Stimulated activated CD4-positive, alpha-beta T cell treated with anti-CD3 and anti-CD28 coated beads, Interleukin-2, amount 100 ng/mL, for 48 hours (primary cell): ENCODE measurements around the gene BPGM.
"Not testable (repeated sequence)": the region's sequence is repeated elsewhere in the genome, so short reads cannot be mapped to it uniquely, and the experiment has no call there.

Experiments
- DNase-seq, 2 donors: peaks; one replicate each; pipeline ENCODE4 v3.0.0-alpha.2; 2020

BPGM gene

GRCh38 chr7:134669388-134669787 is 22.7 kb downstream of the BPGM start:
- DNase-seq, result no peak

- DNase-seq, result peak; percentile 50 to 59
Observed at GRCh38 chr7:134669845-134670373, 23.3 kb downstream of the BPGM start.

GRCh38 chr7:134671609-134672008 is 25.0 kb downstream of the BPGM start:
- DNase-seq, result no peak

- DNase-seq, result no peak
Observed at GRCh38 chr7:134674424-134674823, 27.8 kb downstream of the BPGM start.

- DNase-seq, result no peak
Observed at GRCh38 chr7:134676743-134677142, 30.1 kb downstream of the BPGM start.

- DNase-seq, result no peak
Observed at GRCh38 chr7:134678115-134678514, 31.5 kb downstream of the BPGM start.

GRCh38 chr7:134679006-134679405 is 32.4 kb downstream of the BPGM start:
- no peak for DNase-seq

GRCh38 chr7:134684165-134684564 is 37.5 kb downstream of the BPGM start:
- DNase-seq, result no peak

- DNase-seq, result no peak
Observed at GRCh38 chr7:134685250-134685649, 38.6 kb downstream of the BPGM start.

- DNase-seq, result no peak
Observed at GRCh38 chr7:134686786-134687185, 40.1 kb downstream of the BPGM start.

- DNase-seq, result not testable (repeated sequence)
Observed at GRCh38 chr7:134689550-134689949, 42.9 kb downstream of the BPGM start.

GRCh38 chr7:134690016-134690415 is 43.4 kb downstream of the BPGM start:
- no peak for DNase-seq

GRCh38 chr7:134690614-134691504 is 44.2 kb downstream of the BPGM start:
- DNase-seq, result no peak

GRCh38 chr7:134691546-134692343 is 45.1 kb downstream of the BPGM start:
- no peak for DNase-seq

GRCh38 chr7:134692344-134692705 is 45.7 kb downstream of the BPGM start:
- no peak for DNase-seq

GRCh38 chr7:134693256-134693655 is 46.6 kb downstream of the BPGM start:
- no peak for DNase-seq

GRCh38 chr7:134694299-134694698 is 47.6 kb downstream of the BPGM start:
- DNase-seq, result no peak

GRCh38 chr7:134694767-134695166 is 48.1 kb downstream of the BPGM start:
- no peak for DNase-seq

- DNase-seq, result no peak
Observed at GRCh38 chr7:134695321-134695860, 48.7 kb downstream of the BPGM start.

- no peak for DNase-seq
Observed at GRCh38 chr7:134696261-134696660, 49.6 kb downstream of the BPGM start.

GRCh38 chr7:134697205-134697886 is 50.7 kb downstream of the BPGM start:
- DNase-seq, result no peak

- DNase-seq, result no peak
Observed at GRCh38 chr7:134698481-134698880, 51.8 kb downstream of the BPGM start.
